Left colon (tissue), 2 donors: ENCODE data around the gene EFS. TPM values are rescaled to one million over a fixed set of nuclear protein-coding genes. Genes with fewer than 3 reads are reported as not detected.
A peak's percentile ranks its signal among the peaks of the same experiment; 100 is the strongest.

Source experiments
- ATAC-seq: fragments of 200-7000 bp; cut with Tn5 transposase; one replicate; pipeline ENCODE4 v1.9.1; 2020; ENCODE audit warnings: mild to moderate bottlenecking, moderate library complexity
- DNase-seq, 2 donors: peaks; one replicate each; pipeline ENCODE4 v3.0.0-alpha.2; 2020
- intact Hi-C, 2 donors: fragments of 100-400 bp; cut with DNase I in 1 of 2; cut with micrococcal nuclease in 1 of 2; formaldehyde crosslinking; loops; one replicate each; pipeline versions ENCODE4 v1.11.2 to v1.14.0; 2022; cut with DNase I, micrococcal nuclease
- total RNA-seq, 2 donors: library from RNA; stranded (reverse); fragmentation: NEBNext Ultra II Directional; extraction: Animal tissue kit (Norgen Biotek cat#: 25700); gene quantifications; one replicate each; pipeline ENCODE4 v1.2.1, GENCODE V29; 2021
- donor health status: DM: no; HTN: no; CAD: no.
- donor health status: DM: yes; HTN: yes; CAD: no.

EFS gene
- total RNA-seq, 2 donors from 2014 or later, result 1.1 to 3.1 TPM

GRCh38 chr14:23382276-23382675, 17.3 kb upstream of the EFS start:
- ATAC-seq, result no peak
- intact Hi-C loops, result loop anchor here in 1 of 2 donors (10.0 kb wide), 1 partner anchor 117 kb away; no protein-coding TSS in a partner anchor
- no peak for DNase-seq

- DNase-seq (no peak), ATAC-seq (no peak)
- intact Hi-C loops, result loop anchor here in 1 of 2 donors (2.0 to 10.0 kb wide), 2 partner anchors 53 to 117 kb away; no protein-coding TSS in a partner anchor
Observed at GRCh38 chr14:23381871-23382270, 16.9 kb upstream of the EFS start.

- no peak for DNase-seq
- intact Hi-C loops, result loop anchor here in 1 of 2 donors (2.0 to 10.0 kb wide), 2 partner anchors 52 to 116 kb away; no protein-coding TSS in a partner anchor
Observed at GRCh38 chr14:23380976-23381375, 16.0 kb upstream of the EFS start.

GRCh38 chr14:23380197-23380914, 15.4 kb upstream of the EFS start:
- peak; percentile 73 for ATAC-seq
- intact Hi-C loops, result loop anchor here in 1 of 2 donors (2.0 to 10.0 kb wide), 2 partner anchors 52 to 116 kb away; no protein-coding TSS in a partner anchor
- no peak for DNase-seq

More at GRCh38 chr14:23380976-23381375, 16.0 kb upstream of the EFS start:
- ATAC-seq, result no peak

- DNase-seq, result peak; percentile 54 to 75
- intact Hi-C loops, result loop anchor here in 1 of 2 donors (2.0 to 10.0 kb wide), 2 partner anchors 51 to 115 kb away; no protein-coding TSS in a partner anchor
- peak; percentile 94 for ATAC-seq
Observed at GRCh38 chr14:23379366-23380196, 14.6 kb upstream of the EFS start.

GRCh38 chr14:23378612-23379220, 13.7 kb upstream of the EFS start:
- intact Hi-C loops, result no loop called here
- DNase-seq (no peak), ATAC-seq (no peak)

- no peak for ATAC-seq
- intact Hi-C loops, result no loop called here
- DNase-seq, result no peak
Observed at GRCh38 chr14:23377573-23378563, 12.9 kb upstream of the EFS start.

GRCh38 chr14:23377198-23377550, 12.2 kb upstream of the EFS start:
- intact Hi-C loops, result no loop called here
- DNase-seq, result no peak
- no peak for ATAC-seq

- DNase-seq, result no peak
- intact Hi-C loops, result no loop called here
- ATAC-seq, result no peak
Observed at GRCh38 chr14:23376482-23377197, 11.7 kb upstream of the EFS start, which contains the start of gene CMTM5. TSS of gene CMTM5 (plus strand) at chr14:23377046. CDS start at chr14:23377252, 206 bp downstream.

- no peak for DNase-seq
- no peak for ATAC-seq
- intact Hi-C loops, result no loop called here
Observed at GRCh38 chr14:23375527-23376251, 10.7 kb upstream of the EFS start.

- ATAC-seq (no peak), DNase-seq (no peak)
- intact Hi-C loops, result no loop called here
Observed at GRCh38 chr14:23373041-23373440, 8.1 kb upstream of the EFS start.

GRCh38 chr14:23372509-23372908, 7.5 kb upstream of the EFS start, which contains the start of gene IL25:
TSS of gene IL25 (plus strand) at chr14:23372809.
- ATAC-seq (no peak), DNase-seq (no peak)
- intact Hi-C loops, result no loop called here

GRCh38 chr14:23371865-23372264, 6.9 kb upstream of the EFS start:
- ATAC-seq (no peak), DNase-seq (no peak)
- intact Hi-C loops, result no loop called here

GRCh38 chr14:23370221-23370620, 5.2 kb upstream of the EFS start:
- ATAC-seq, result no peak
- DNase-seq, result no peak
- intact Hi-C loops, result no loop called here

GRCh38 chr14:23366426-23366921, 1.5 kb upstream of the EFS start:
- DNase-seq (peak; percentile 47 to 52), ATAC-seq (peak; percentile 21)
- intact Hi-C loops, result no loop called here

- intact Hi-C loops, result no loop called here
- ATAC-seq, result peak; percentile 28
- DNase-seq, result peak in 1 of 2 donors; percentile 36
Observed at GRCh38 chr14:23365732-23366425, 907 bp upstream of the EFS start.
